ENCODE results near the gene SPIRE2.

SPIRE2 gene

GRCh38 chr16:89837014-89837546, 8.8 kb downstream of the SPIRE2 start:
- no peak for DNase-seq (ENCODE audit: low read depth)

- peak; percentile 60 for DNase-seq (ENCODE audit: low read depth)
Observed at GRCh38 chr16:89841275-89841674, 13.0 kb downstream of the SPIRE2 start.

- no peak for DNase-seq (ENCODE audit: low read depth)
Observed at GRCh38 chr16:89842471-89843408, 14.5 kb downstream of the SPIRE2 start.

DNA sequence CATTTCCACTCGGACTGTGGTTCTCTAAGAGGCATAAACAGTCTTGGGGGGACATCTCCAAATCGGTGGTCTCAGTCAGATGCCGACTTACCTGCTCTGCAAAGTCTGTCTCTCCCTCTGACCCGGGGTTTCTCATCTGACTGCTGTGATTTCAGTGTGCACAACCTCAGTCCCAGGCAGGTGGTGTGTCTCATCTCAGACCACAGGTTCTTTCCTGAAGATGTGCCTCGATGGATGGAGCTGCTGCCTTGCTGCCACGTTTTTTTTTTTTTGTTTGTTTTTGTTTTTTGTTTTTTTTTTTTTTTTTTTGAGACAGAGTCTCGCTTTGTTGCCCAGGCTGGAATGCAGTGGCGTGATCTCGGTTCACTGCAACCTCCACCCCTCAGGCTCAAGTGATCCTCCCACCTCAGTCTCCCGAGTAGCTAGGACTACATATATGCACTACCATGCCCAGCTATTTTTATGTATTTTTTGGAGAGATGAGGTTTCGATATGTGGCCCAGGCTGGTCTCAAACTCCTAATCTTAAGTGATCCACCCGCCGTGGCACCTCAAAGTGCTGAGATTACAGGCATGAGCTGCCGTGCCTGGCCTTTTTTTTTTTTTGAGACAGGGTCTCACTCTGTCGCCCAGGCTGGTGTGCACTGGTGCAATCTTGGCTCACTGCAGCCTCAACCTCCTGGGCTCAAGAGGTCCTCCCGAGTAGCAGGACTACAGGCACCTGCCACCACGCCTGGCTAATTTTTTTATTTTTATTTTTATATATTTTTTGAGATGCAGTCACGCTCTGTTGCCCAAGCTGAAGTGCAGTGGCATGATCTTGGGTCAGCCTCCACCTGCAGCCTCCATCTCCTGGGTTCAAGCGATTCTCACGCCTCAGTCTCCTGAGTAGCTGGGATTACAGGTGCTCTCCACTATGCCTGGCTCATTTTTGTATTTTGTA, 15.4 kb downstream of the SPIRE2 start:
- no peak for DNase-seq (ENCODE audit: low read depth)

- no peak for DNase-seq (ENCODE audit: low read depth)
Observed at GRCh38 chr16:89844739-89845339, 16.6 kb downstream of the SPIRE2 start.

GRCh38 chr16:89845417-89845816, 17.1 kb downstream of the SPIRE2 start:
- DNase-seq (ENCODE audit: low read depth) = no peak

DNA sequence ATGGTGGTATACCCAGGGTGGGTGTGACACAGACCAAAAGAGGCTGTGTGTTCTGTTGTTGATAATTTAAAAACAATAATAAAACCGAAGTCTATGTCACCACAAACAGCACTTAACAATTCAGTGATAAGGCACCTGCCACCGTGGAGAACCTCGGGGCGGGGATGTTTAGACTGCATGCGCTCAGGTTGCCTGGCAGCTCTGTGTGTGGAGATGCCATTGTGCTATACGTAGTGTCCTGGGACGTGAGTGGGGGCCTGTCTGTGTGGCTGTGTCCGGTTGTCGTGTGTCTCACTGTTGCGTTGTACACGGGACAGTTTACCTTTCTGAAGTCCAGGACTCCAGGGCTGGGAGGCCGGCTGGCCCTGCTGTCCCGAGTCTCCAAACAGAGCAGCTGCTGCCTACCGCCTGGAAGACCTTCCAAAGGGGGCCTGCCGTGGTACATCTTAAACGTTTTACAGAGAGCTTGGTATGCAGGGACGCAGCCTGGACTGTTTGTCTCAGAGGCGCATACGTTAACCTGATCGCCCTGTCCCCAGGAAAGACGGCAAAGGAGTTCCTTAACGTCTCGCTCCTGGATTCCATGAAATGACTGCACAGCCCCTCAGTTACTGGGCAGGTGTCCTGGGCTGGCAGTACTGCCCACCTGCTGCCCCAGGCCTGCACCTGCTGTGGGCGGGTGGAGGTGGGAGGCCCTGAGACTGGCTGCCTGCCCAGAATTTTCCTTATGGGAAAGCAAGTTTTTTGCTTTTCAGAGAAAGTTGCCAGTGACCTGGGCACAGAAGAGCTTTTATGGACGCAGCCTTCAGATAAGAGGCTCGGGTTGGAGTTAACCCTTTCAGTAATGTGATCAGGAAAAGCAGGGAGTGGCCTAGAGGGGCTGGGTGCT, 19.0 kb downstream of the SPIRE2 start:
- DNase-seq (ENCODE audit: low read depth) = no peak

- DNase-seq (ENCODE audit: low read depth) = no peak
Observed at GRCh38 chr16:89847940-89848297, 19.6 kb downstream of the SPIRE2 start.

GRCh38 chr16:89848974-89849373, 20.7 kb downstream of the SPIRE2 start:
- no peak for DNase-seq (ENCODE audit: low read depth)

GRCh38 chr16:89853306-89853993, 25.2 kb downstream of the SPIRE2 start:
- no peak for DNase-seq (ENCODE audit: low read depth)

- no peak for DNase-seq (ENCODE audit: low read depth)
Observed at GRCh38 chr16:89855301-89855945, 27.1 kb downstream of the SPIRE2 start.

DNA sequence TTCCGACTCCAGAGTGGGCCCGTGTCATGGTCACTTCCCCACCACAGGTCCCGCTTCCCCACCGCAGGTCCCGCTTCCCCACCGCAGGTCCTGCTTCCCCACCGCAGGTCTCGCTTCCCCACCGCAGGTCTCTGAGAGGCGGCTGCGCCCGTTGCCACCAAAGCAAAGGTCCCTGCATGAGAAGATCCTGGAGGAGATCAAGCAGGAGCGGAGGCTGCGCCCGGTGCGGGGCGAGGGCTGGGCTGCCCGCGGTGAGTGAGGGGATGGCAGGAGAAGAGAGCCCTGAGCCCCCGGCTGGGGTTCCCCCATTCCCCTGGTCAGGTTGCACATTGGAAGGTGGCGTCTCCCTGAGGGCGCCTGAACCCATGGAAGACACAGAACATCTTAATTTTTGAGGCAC, 27.7 kb downstream of the SPIRE2 start:
- DNase-seq (ENCODE audit: low read depth) = no peak

DNA sequence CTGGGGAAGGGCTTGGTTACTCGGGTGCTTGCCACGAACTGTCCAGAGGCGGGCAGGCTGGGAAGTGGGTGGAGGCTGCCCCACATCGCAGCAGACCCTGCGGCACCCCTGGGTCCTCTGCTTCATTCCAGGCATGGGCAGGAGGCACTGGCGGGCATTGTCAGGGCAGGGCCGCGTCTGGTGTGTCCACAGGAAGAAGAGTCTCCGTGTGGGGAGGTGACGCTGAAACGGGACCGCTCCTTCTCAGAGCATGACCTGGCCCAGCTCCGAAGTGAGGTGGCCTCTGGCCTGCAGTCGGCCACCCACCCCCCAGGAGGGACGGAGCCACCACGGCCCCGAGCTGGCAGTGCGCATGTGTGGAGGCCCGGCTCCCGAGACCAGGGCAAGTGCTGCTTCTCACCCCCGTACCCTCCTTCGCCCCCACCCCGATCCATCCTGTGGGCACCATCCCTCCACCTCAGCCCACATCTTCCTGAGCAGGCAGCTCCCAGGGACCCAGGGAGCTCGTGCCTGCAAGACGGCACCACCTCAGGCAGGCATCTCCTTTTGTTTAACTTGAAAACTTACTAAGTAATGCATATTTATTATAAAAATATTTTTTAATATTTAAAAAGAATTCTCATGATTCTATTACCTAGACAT, 30.8 kb downstream of the SPIRE2 start:
- DNase-seq (ENCODE audit: low read depth) = no peak

DNA sequence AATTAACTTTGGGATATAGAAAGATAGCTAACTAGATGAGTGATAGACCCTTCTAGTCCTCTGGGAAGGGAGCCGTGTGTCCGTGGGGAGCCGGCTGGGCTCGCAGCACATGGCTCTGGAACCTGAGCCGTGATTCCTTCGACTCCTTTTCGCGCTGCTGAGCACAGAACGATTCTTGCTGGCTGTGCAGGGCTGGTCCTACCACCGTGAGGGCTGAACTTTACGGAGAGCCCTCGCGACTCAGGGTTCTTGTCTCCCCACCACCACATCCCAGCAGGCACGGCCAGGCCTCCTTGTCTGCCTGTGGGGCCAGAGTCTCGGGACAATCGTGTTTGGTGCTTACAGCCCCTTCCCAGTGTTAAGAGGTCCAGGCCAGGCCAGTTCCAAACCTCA, 31.3 kb downstream of the SPIRE2 start:
- DNase-seq (ENCODE audit: low read depth) = no peak

GRCh38 chr16:89860747-89861304, 32.6 kb downstream of the SPIRE2 start:
- DNase-seq (ENCODE audit: low read depth) = peak; percentile 60

DNA sequence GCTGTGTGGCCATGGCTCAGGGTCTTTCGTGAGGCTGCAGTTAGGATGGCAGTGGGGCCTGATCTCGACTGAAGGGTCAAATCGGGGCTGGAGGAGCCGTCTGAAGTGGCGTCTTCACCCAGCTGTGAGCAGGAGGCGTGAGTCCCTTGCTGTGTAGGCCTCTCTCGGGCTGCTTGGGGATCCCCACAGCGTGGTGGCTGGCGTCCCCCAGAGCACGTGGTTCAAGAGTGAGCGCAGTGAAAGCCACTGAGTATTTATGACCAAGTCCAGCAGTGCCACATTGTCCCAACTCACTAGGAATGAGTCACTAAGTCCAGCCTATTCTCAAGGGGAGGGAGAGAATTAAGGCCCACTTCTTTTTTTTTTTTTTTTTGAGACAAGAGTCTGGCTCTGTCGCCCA, 33.4 kb downstream of the SPIRE2 start:
- no peak for DNase-seq (ENCODE audit: low read depth)

DNA sequence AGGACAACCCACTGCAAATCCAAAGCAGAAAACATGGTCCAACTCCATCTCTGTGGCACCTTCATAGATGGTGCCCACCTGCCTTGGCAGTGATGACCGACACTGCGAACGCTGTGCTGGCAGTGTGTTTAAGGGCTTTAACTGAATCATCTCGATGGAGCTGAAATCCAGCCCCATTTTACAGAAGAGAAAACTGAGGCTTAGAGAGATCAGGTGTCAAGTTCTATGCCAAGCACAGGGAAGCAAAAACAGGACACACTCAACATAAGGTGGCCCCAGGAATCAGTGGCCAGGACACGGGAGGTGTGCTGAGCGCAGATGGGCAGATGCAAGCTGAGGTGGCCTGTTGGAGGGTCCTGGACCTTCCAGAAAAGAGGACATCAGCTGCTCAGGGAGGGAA, 34.5 kb downstream of the SPIRE2 start:
- DNase-seq (ENCODE audit: low read depth) = no peak

DNA sequence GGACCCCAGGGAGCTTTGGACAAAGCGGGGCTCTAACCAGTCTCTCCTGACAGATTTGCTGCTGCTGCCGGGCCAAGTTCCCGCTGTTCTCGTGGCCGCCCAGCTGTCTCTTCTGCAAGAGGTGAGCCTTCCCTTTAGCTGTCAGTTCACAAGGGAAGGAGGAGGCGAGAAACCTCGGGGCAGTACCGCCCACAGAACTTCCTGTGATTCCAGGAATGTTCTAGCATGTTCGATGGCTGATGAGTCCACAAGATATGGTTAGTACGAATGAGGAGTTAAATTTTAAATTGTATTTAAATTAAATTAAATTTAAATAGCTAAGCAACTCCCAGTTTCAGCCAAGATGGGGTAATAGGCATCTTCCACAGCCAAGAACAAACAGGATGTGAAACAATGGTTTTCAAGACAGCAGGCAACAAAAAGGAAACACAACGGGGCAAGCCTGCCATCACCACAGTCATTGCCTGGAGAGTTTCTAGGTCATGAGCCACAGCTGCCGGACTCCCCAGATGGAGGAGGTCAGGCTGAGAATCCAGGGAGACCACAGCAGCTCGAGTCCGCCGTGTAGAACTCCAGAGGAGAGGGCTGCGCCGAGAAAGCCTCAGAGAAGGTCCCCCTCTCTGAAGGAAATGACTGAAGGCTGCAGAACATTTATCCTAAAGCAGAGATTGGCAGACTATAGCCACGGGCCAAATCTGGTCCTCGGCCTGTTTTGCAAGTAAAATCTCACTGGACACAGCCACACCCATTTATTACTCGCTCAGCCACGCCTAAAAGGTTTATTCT, 35.7 kb downstream of the SPIRE2 start:
- no peak for DNase-seq (ENCODE audit: low read depth)

- no peak for DNase-seq (ENCODE audit: low read depth)
Observed at GRCh38 chr16:89864527-89864820, 36.2 kb downstream of the SPIRE2 start.
